Measurements from ENCODE around the gene CCM2.

The CCM2 gene

DNA sequence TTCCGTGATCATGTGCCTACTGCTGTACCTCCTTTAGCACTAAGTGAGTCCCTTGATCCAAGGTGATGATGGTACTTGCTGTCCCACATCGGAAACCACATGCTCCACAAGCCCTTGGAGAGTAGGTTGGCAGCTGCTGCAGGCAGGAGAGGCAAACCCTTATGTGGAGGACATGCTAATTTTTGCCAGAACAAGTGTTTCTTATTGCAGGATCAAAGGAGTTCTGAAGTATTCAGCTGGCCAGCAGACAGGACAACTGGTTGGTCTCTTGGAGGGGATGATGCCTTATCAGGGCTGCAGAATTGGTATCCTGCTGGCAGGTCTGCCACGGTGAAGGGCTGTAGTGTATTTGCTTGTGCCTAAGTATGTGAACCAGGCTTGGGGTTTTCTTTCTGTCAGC lies 52.0 kb downstream of the CCM2 start:
- H3K9me3 ChIP-seq (replicated peaks; ENCODE audit: insufficient read depth, low read length), result no peaks in the 10 kb centered on the region
- H3K9ac ChIP-seq (ENCODE audit: low read length), result no peak overlapping the region
- no peak overlapping the region for H2AFZ ChIP-seq (ENCODE audit: low read length)
- H3K4me3 ChIP-seq (ENCODE audit: low read length), result no peak overlapping the region
- H3K36me3 ChIP-seq (replicated peaks; ENCODE audit: insufficient read depth, low read length), result peaks cover 12% of the 10 kb centered on the region; the same call in 1 of the 2 replicates
- peaks cover 99% of the 10 kb centered on the region for H3K79me2 ChIP-seq (ENCODE audit: low read length)
- no peaks in the 10 kb centered on the region for H3K4me1 ChIP-seq (ENCODE audit: low read length)
- no peak for DNase-seq
- H3K27me3 ChIP-seq (replicated peaks; ENCODE audit: insufficient read depth, low read length), result no peaks in the 10 kb centered on the region
- TF ChIP-seq EZH2phosphoT487 (IDR thresholded peaks at IDR 0.05; ENCODE audit: low read length) (no peak), EZH2 (optimal IDR thresholded peaks at IDR 0.05; ENCODE audit: low read depth, low read length) (no peak)
- TF ChIP-seq, protein P1, sequence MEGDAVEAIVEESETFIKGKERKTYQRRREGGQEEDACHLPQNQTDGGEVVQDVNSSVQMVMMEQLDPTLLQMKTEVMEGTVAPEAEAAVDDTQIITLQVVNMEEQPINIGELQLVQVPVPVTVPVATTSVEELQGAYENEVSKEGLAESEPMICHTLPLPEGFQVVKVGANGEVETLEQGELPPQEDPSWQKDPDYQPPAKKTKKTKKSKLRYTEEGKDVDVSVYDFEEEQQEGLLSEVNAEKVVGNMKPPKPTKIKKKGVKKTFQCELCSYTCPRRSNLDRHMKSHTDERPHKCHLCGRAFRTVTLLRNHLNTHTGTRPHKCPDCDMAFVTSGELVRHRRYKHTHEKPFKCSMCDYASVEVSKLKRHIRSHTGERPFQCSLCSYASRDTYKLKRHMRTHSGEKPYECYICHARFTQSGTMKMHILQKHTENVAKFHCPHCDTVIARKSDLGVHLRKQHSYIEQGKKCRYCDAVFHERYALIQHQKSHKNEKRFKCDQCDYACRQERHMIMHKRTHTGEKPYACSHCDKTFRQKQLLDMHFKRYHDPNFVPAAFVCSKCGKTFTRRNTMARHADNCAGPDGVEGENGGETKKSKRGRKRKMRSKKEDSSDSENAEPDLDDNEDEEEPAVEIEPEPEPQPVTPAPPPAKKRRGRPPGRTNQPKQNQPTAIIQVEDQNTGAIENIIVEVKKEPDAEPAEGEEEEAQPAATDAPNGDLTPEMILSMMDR (IDR thresholded peaks at IDR 0.05; ENCODE audit: low read length), result no peak
- no peak overlapping the region for H3K27ac ChIP-seq (ENCODE audit: low read length)
- no peak overlapping the region for H3K4me2 ChIP-seq (ENCODE audit: low read depth, low read length)
- no peaks in the 10 kb centered on the region for H3K9me2 ChIP-seq (replicated peaks; ENCODE audit: insufficient read depth, low read length)
- no peaks in the 10 kb centered on the region; the same call in 1 of the 2 replicates for H3F3A ChIP-seq (ENCODE audit: insufficient read depth, low read length)
- peaks cover 19% of the 10 kb centered on the region; the same call in 1 of the 2 replicates for H4K20me1 ChIP-seq (ENCODE audit: insufficient read depth, low read length)

DNA sequence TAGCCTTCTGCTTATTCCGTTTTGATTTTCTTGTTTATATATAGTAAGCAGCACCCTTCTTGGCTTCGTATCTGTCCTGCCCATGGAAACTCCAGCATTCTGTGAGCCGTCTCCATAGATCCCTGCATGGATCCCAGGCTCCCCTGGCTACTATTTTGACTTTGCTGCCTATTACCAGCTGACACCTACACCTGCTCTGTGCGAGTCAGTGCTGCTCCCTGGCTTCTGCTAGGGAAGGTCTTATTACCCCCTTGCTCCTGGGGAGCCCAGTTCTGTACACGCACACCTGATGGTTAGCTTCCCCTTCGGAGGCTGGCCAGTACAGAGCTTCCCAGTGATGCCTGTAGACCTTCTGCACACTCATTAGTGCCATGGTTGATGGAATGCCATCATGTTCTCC lies 53.4 kb downstream of the CCM2 start:
- H3K4me3 ChIP-seq (ENCODE audit: low read length), result no peak overlapping the region
- no peak overlapping the region for H3K4me2 ChIP-seq (ENCODE audit: low read depth, low read length)
- peaks cover 12% of the 10 kb centered on the region; the same call in 1 of the 2 replicates for H3K36me3 ChIP-seq (replicated peaks; ENCODE audit: insufficient read depth, low read length)
- H3F3A ChIP-seq (ENCODE audit: insufficient read depth, low read length), result no peaks in the 10 kb centered on the region
- peaks cover 98% of the 10 kb centered on the region for H3K79me2 ChIP-seq (ENCODE audit: low read length)
- no peak for DNase-seq
- H3K27ac ChIP-seq (ENCODE audit: low read length), result no peak overlapping the region
- no peak overlapping the region for H3K9ac ChIP-seq (ENCODE audit: low read length)
- H3K9me3 ChIP-seq (replicated peaks; ENCODE audit: insufficient read depth, low read length), result no peaks in the 10 kb centered on the region
- no peak overlapping the region for H2AFZ ChIP-seq (ENCODE audit: low read length)
- H3K9me2 ChIP-seq (replicated peaks; ENCODE audit: insufficient read depth, low read length), result no peaks in the 10 kb centered on the region
- H3K27me3 ChIP-seq (replicated peaks; ENCODE audit: insufficient read depth, low read length), result no peaks in the 10 kb centered on the region
- TF ChIP-seq EZH2 (optimal IDR thresholded peaks at IDR 0.05; ENCODE audit: low read depth, low read length) (no peak), EZH2phosphoT487 (IDR thresholded peaks at IDR 0.05; ENCODE audit: low read length) (no peak)
- TF ChIP-seq, protein P1 (IDR thresholded peaks at IDR 0.05; ENCODE audit: low read length), result no peak
- peaks cover 18% of the 10 kb centered on the region; the same call in 1 of the 2 replicates for H4K20me1 ChIP-seq (ENCODE audit: insufficient read depth, low read length)
- 0 out of 2 replicates have a peak, but pooled peaks cover 6% of the 10 kb centered on the region for H3K4me1 ChIP-seq (ENCODE audit: low read length)

DNA sequence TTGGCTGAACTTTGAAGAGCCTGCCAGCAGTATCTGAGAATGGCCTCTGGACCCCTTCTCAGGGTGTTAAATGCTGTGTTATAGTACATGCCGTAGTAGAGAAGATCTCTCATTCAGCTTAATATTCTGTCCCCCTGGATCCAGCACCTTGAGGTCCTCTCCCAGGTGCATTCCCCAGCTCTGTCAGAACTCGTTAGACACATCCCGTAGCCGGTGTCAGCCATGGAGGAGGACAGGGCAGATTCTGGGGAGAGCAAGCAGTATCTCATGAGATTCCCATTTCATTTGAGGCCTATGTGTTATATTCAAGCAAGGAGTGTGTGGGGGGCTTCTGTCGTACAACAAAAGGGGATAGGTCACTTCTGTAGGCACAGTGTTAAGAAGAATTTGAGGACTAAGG lies 53.9 kb downstream of the CCM2 start:
- Histone ChIP-seq H3K4me1 (ENCODE audit: low read length) (0 out of 2 replicates have a peak, but pooled peaks cover 6% of the 10 kb centered on the region), H3K79me2 (ENCODE audit: low read length) (peaks cover 98% of the 10 kb centered on the region), H3K4me3 (ENCODE audit: low read length) (no peak overlapping the region), H3K36me3 (replicated peaks; ENCODE audit: insufficient read depth, low read length) (peaks cover 12% of the 10 kb centered on the region; the same call in 1 of the 2 replicates), H3K27me3 (replicated peaks; ENCODE audit: insufficient read depth, low read length) (no peaks in the 10 kb centered on the region), H3K4me2 (ENCODE audit: low read depth, low read length) (no peak overlapping the region), H3K9me3 (replicated peaks; ENCODE audit: insufficient read depth, low read length) (no peaks in the 10 kb centered on the region), H3F3A (ENCODE audit: insufficient read depth, low read length) (no peaks in the 10 kb centered on the region), H3K27ac (ENCODE audit: low read length) (no peak overlapping the region), H4K20me1 (ENCODE audit: insufficient read depth, low read length) (peaks cover 18% of the 10 kb centered on the region; the same call in 1 of the 2 replicates), H2AFZ (ENCODE audit: low read length) (no peak overlapping the region), H3K9ac (ENCODE audit: low read length) (no peak overlapping the region), H3K9me2 (replicated peaks; ENCODE audit: insufficient read depth, low read length) (no peaks in the 10 kb centered on the region)
- DNase-seq, result no peak
- TF ChIP-seq, protein P1 (IDR thresholded peaks at IDR 0.05; ENCODE audit: low read length), result no peak
- no peak for TF ChIP-seq EZH2phosphoT487 (IDR thresholded peaks at IDR 0.05; ENCODE audit: low read length)
- TF ChIP-seq EZH2 (optimal IDR thresholded peaks at IDR 0.05; ENCODE audit: low read depth, low read length), result no peak
